Nephron progenitor cell (in vitro differentiated cells): ENCODE measurements around the gene FAM174B.

Experiments used
- DNase-seq: peaks from one replicate; pipeline ENCODE4 v3.0.0; 2021
- H3K27ac Mint-ChIP-seq: 2 replicates; pipeline ENCODE4 v1.8.0; 2021; ENCODE audit warnings: mild to moderate bottlenecking, moderate library complexity, mixed read lengths
- H3K27me3 Mint-ChIP-seq: 2 replicates; pipeline ENCODE4 v1.8.0; 2021; ENCODE audit warnings: mild to moderate bottlenecking, low read depth, mixed read lengths; ENCODE audit not compliant: poor library complexity
- H3K36me3 Mint-ChIP-seq: 2 replicates; pipeline ENCODE4 v1.8.0; 2021; ENCODE audit warnings: low read depth, mixed read lengths
- H3K4me1 Mint-ChIP-seq: 2 replicates; pipeline ENCODE4 v1.8.0; 2021; ENCODE audit warnings: mixed read lengths
- H3K4me3 Mint-ChIP-seq: 2 replicates; pipeline ENCODE4 v1.8.0; 2021; ENCODE audit warnings: mild to moderate bottlenecking, moderate library complexity, mixed read lengths
- H3K9me3 Mint-ChIP-seq: 2 replicates; pipeline ENCODE4 v1.8.0; 2021; ENCODE audit warnings: mild to moderate bottlenecking, moderate library complexity, mixed read lengths
- TF ChIP-seq, protein P1 (sequence below): fragments of 200-600 bp; sonication (generic); IDR thresholded peaks from 2 replicates; pipeline ENCODE4 v1.5.0; 2021; ENCODE audit warnings: antibody characterized with exemption

The FAM174B gene

DNA sequence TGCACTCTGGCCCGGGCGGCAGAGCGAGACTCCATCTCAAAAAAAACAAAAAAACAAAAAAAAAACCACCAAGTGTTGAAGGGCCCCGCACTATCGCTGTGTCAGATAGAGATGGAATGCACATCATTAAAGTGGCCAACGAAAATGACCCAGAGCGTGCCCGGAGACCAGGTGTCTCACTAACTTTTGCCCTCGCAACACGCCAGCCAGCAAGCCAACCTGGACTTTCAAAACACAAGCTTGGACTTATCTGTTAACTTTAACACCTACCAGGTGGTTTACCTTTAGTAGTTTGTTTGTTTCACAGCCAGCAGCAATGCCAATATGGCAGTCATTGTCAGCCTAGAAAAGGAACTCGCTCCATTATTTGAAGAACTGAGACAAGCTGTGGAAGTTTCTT lies 28.6 kb downstream of the FAM174B start:
- TF ChIP-seq, protein P1, sequence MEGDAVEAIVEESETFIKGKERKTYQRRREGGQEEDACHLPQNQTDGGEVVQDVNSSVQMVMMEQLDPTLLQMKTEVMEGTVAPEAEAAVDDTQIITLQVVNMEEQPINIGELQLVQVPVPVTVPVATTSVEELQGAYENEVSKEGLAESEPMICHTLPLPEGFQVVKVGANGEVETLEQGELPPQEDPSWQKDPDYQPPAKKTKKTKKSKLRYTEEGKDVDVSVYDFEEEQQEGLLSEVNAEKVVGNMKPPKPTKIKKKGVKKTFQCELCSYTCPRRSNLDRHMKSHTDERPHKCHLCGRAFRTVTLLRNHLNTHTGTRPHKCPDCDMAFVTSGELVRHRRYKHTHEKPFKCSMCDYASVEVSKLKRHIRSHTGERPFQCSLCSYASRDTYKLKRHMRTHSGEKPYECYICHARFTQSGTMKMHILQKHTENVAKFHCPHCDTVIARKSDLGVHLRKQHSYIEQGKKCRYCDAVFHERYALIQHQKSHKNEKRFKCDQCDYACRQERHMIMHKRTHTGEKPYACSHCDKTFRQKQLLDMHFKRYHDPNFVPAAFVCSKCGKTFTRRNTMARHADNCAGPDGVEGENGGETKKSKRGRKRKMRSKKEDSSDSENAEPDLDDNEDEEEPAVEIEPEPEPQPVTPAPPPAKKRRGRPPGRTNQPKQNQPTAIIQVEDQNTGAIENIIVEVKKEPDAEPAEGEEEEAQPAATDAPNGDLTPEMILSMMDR, result no peak
- Mint-ChIP-seq H3K9me3 (peaks cover 13% of the 10 kb centered on the region), H3K4me1 (peaks cover 33% of the 10 kb centered on the region), H3K4me3 (no peak overlapping the region), H3K27me3 (peaks cover 3% of the 10 kb centered on the region), H3K36me3 (peaks cover 32% of the 10 kb centered on the region), H3K27ac (no peak overlapping the region)
- DNase-seq, result no peak

DNA sequence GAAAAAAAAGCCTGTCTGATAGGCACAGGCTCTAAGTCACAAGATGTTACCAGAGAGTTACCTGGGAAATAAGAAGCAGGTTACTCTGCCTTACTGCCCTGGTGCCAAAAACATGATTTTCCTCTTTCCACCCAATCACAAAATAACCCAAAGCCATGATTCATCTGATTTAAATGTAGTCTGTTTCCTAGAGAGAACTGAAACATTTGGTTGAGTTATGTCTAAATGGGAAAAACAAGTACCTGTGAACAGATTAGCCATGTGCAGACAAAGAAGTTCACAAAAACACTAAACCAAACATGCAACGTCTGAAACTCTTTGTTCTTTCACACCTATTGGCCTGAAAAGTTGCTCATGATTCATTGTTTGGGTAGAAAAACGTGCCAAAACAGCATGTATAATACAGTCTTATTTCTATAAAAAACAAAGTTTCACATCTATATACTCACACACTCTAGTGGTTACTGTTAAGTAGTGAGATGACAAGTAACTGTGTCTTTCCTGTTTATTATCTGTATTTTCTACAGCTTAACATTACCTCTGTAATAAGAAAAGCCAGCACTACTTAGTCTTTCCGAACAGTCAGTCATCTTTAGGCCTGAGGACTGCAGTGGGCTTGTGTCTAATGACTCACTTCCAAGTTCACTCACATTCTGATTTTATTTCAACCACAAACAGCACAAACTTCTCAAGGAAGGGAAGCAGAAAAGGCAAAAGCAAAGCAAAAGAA lies 30.2 kb downstream of the FAM174B start:
- peak overlapping the region; percentile 56 for H3K27ac Mint-ChIP-seq
- peaks cover 7% of the 10 kb centered on the region for H3K9me3 Mint-ChIP-seq
- no peak overlapping the region for H3K4me3 Mint-ChIP-seq
- no peak for DNase-seq
- peaks cover 10% of the 10 kb centered on the region for H3K27me3 Mint-ChIP-seq
- H3K36me3 Mint-ChIP-seq, result peaks cover 32% of the 10 kb centered on the region
- H3K4me1 Mint-ChIP-seq, result peaks cover 33% of the 10 kb centered on the region
- TF ChIP-seq, protein P1, result no peak

DNA sequence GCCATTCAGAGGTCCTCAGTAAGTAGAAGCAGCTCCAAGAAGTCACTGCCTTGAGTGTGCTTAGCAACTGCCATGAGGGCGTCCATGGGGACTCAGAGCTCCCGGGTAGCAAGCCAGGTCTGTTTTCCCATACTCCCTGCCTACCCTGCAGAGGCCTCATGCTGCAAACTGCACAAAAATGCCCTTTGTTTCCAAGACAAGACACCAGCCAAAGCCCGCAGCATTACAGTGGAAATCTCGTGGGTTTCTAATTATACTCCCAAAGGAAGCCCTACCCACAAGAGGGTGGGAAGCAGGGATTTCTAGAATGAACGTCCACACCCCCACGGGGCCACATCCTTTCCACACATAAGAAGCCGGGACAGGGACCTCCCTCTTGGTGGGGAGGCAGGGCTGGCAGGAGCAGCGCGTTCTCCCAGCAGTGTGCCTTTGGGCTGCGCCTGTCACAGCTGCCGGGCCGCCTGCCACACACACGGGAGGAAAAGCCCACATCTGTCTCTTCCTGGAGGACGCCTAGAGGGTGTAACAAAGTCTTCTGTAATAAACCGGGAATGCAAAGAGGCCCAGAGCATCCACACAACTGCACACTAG lies 31.1 kb downstream of the FAM174B start:
- Mint-ChIP-seq H3K4me3 (no peak overlapping the region), H3K9me3 (peaks cover 7% of the 10 kb centered on the region), H3K27me3 (peaks cover 10% of the 10 kb centered on the region), H3K36me3 (peaks cover 23% of the 10 kb centered on the region), H3K4me1 (peaks cover 33% of the 10 kb centered on the region), H3K27ac (no peak overlapping the region)
- TF ChIP-seq, protein P1, result no peak
- DNase-seq, result no peak

DNA sequence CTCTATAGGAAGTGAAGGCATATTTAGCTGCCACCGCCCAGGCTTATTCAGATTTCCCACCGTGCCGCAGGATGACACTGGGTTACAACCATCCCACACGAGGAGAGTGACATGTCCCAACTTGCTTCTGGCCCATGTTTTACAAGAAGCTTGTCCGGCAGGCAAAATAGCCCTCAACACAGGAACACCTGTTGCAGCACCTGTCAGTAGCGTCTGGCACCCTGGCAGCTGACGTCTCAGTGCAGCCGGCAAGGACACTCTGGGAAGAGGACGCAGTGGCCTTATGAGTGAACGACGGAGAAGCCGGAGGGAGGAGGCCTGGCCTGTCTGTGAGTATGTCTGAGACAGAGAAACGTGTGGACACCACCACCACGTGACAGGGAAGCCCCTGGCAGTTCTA lies 32.1 kb downstream of the FAM174B start:
- Mint-ChIP-seq H3K27me3 (peaks cover 6% of the 10 kb centered on the region), H3K36me3 (peaks cover 22% of the 10 kb centered on the region), H3K27ac (peak overlapping the region; percentile 26), H3K4me3 (no peak overlapping the region), H3K4me1 (peaks cover 33% of the 10 kb centered on the region), H3K9me3 (peaks cover 7% of the 10 kb centered on the region)
- no peak for DNase-seq
- TF ChIP-seq, protein P1, result no peak

DNA sequence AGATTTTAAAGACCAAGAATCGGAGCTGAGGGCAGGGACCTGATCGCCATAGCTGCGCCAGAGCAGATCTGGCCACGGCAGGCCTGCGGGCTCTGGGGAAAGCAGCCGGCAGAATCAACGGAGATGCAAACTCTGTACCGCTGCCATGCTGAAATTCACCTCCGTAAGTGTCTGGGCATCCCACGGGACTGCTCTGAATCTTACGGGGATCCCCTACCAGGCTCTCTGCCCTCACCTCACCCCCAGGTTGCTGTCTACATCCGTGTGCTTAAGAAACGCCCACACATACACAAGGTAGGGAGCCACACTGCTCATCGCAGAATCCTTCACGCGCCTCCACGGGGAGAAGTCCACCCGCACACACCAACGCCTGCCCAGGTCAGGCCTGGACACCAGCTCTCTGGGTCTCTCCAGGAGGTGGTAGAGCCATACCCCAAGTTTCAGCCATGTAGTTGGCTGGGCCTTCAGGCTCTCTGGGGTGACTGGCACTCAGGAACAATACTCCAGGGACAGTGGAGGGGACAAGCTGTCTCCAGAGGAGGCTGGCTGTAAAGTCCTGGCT lies 33.5 kb downstream of the FAM174B start:
- Mint-ChIP-seq H3K36me3 (peaks cover 12% of the 10 kb centered on the region), H3K9me3 (peaks cover 4% of the 10 kb centered on the region), H3K27ac (no peak overlapping the region), H3K27me3 (peaks cover 9% of the 10 kb centered on the region), H3K4me1 (peaks cover 45% of the 10 kb centered on the region), H3K4me3 (no peak overlapping the region)
- no peak for DNase-seq
- TF ChIP-seq, protein P1, result no peak
